RPMI8226 (cell line): Measurements from ENCODE around the gene KIAA0825.
A peak's percentile ranks its signal among the peaks of the same experiment; 100 is the strongest.
"Not testable (repeated sequence)": the region's sequence is repeated elsewhere in the genome, so short reads cannot be mapped to it uniquely, and the experiment has no call there.

Source experiments
- DNase-seq: peaks from one replicate; pipeline ENCODE4 v3.0.0-alpha.2; 2015

KIAA0825 gene

DNA sequence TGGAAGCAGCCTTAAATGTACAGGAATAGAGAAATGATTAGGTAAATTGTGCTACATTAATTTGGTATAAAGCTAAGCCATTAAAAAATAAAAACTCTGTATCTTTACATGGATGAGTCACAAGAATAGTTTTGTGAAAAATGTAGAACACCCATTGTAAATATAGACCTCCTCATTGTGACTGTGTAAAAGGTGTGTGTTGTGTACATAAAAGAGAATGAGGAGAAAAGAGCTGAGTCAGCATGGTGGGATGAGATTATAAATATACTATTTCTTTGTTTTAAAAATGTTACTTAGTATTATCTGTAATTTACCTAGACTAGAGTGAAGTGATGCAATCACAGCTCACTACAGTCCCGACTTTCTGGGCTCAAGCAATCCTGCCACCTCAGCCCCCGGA, 250.5 kb downstream of the KIAA0825 start:
- DNase-seq: no peak

DNA sequence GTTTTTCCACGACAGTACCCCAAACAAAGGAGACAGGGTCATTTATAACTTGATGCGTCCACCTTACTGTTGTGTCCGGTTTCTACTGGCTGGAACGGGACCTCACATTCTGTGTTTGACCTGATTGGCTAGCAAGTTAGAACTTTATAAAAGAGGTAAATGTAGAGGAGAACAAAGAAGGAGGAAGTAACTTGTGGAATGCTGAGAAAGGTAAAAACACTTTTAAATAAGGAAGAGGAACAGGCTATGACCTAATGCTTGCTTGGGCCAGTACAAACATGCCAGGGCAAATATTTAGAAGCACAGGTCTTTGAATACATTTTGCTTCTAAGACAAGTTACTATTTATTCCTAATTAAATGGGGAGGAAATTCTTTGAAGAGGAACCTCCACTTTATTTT, 251.6 kb downstream of the KIAA0825 start:
- no peak for DNase-seq

DNA sequence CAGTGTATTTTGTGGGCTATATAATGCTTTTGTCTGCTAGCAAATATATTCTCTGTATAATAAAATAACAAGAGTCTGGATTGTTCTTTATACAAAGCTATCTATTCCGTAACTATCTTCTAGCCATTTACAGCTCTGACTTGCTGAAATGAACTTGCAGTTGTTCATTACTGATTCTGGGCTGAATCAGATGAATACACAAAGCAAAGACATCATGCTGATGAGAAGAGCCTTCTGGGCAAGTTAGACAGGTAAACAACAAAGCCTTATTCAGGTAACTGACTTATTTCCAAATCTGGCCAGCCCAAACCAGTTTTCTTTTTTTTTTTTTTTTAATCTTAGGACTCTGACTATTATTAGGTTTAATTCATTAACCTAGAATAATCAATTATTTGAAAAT, 255.5 kb downstream of the KIAA0825 start:
- DNase-seq: no peak

DNA sequence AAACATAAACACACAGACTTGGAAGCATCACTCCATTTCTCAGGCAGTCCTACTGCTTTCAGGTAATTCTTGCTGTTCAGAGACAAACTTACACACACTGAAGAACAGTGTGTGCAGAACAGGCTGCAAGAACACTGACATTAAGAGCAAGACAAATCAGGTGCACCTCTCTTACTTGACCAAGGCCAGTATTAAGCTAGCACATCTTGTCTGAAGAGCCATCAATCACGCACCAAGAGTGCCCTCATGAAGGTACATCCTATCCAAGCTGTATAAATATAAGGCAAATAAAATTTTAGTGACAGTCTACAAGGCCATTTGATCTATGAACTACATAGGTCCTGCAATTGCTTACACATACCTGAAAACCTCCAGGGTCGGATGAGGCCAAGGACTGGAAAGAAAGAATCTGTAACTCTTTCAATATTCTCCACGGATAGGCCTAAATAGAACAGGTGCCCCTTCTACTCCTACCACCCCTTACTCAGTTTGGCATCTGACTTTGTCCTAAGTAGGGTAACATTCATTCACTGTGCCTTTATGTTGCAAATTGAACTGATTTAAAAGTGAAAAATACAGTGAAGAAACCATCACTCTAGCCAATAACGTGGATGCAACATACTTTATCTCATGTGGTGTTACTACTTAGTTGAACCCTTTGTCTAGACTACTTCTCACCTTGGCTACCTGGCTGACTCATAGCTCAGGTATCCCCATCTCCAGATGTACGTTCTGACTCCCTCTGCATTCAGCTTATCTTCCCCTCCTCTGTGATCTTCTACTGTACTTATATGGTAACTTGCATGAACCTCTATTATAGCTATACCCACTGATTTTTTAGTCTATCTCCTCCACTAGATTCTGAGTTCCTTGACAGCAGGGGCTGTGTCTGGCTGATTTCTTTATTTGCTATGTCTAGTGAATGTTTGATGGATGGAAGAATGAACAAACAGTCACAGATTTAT, 256.3 kb downstream of the KIAA0825 start:
- DNase-seq: no peak

DNA sequence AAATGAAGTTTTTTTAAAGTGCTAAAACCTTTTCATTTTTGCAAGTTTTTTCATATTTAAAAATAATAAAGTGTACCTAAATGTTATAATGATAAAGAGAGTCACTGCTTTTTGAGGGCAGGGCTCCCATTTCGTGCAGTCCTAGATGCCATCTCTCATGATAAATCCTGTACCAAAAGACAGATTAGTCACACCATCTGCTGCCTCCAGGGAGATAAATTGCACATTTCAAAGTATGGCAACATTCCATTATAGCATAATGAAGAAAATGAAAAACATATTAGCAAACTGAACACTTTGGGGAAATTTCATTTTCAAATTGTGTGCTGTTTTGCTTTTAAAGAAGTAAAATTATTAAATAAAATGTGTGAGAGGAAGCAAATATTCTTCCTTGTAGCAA, 257.2 kb downstream of the KIAA0825 start:
- DNase-seq: no peak

DNA sequence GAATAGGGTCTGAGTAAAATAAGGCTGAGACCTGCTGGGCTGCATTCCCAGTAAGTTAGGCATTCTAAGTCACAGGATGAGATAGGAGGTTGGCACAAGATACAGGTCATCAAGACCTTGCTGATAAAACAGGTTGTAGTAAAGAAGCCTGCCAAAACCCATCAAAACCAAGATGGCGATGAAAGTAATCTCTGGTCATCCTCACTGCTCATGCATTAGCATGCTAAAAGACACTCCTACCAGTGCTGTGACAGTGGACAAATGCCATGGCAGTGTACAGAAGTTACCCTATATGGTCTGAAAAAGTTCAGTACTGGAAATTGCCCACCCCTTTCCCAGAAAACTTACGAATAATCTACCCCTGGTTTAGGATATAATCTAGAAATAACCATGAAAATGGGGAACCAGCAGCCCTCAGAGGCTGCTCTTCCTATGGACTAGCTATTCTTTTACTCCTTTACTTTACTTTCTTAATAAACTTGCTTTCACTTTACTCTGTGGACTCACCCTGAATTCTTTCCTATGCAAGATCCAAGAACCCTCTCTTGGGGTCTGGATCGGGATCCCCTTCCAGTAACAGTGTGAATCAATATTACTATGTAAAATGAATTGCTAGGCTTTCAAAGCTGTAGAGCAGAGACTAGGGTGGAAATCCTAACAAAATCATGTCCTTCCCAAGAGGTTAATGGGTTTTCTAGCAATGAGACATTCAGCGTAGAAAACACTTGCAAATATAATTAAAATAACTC, 257.8 kb downstream of the KIAA0825 start:
- no peak for DNase-seq

DNA sequence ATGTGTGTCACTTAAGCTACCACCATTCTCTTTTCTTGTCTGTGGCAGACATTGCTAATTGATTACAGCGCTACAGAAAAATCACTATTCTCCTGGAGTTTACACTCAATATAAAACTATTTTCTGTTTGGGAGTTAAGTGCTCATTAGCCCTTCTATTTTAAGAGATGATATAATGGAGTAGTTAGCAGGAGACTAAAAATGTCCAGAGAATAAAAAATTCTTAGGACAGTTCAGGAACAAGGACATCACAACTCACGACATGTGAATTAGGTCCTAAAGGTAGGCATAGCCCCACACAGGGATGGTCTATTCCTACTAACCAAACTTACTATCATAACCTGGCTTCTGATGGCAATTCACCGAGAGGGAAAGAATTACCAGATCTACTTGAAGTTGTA, 258.5 kb downstream of the KIAA0825 start:
- no peak for DNase-seq

DNA sequence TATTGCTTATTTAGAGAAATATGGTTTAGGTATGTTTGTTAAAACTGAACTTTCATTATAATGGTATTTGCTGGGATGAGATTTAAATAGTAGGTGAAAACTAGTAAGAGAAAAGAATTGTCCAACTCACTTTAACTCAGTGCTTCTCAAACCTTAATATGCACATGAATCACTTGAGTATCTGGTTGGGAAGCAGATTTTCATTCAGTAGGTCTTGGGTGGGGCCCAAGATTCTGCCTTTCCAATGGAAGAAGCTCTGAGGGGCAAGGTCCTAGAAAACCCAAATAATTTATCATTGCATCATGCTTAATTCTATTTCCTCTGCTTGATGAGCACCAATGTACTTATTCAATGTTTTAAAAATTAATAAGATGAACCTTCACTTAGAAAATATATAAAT, 262.6 kb downstream of the KIAA0825 start:
- no peak for DNase-seq

DNA sequence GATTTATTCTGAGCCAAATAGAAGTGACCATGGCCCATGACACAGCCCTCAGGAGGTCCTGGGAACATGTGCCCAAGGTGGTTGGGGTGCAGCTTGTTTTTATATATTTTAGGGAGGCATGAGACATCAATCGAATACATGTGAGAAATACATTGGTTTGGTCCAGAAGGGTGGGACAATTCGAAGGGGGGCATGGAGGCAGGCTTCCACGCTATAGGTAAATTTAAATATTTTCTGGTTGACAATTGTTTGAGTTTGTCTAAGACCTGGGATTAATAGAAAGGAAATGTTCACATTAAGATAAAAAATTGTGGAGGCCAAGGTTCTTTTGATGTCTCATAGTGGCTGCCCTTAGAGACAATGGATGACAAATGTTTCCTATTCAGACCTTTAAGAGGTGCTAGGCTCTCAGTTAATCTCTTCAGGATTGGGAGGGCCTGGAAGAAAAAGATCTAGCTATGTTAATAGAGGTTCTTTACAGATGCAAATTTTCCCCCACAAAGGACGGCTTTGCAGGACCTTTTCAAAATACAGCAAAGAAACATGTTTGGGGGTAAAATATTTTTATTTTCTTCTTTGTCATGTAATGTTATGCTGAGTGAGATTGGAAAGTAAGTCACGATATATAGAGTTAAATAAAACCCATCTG, 263.4 kb downstream of the KIAA0825 start:
- not testable (repeated sequence) for DNase-seq

- DNase-seq: no peak
Measured at GRCh38 chr5:94353605-94354004, 264.8 kb downstream of the KIAA0825 start.

- peak; percentile 21 for DNase-seq
Measured at GRCh38 chr5:94347130-94347529, 271.3 kb downstream of the KIAA0825 start.

GRCh38 chr5:94345257-94345656, 273.1 kb downstream of the KIAA0825 start:
- no peak for DNase-seq

GRCh38 chr5:94337617-94338016, 280.8 kb downstream of the KIAA0825 start:
- DNase-seq: no peak

DNA sequence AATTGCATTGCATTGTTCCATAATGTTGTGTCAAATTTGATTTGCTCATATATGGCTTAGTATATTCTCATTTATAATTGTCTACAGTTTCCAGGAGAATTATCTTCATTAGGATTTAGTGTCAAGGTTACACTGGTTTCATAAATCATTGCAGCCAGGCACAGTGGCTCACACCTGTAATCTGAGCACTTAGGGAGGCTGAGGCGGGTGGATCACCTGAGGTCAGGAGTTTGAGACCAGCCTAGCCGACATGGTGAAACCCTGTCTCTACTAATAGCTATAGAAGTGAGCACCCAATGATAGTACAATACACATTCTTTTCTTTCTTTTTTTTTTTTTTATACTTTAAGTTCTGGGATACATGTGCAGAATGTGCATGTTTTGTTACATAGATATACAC, 282.5 kb downstream of the KIAA0825 start:
- no peak for DNase-seq

DNA sequence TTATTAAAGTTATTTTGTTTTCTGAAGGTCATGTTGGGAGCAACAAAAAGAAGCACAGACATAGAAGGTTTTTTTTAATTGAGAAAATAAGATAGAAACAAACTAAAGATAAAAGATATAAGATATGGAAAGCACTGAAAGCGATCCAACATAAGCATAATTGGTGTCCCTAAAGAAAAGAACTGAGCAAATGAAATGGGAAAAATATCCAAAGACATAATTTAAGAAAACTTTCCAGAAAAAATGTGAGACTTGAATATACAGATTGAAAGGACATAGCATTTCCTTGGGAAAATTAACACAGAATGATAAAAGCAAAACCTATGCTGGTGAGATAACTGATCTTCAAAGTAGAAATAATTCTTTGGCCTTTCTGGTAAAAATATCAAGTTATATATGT, 289.3 kb downstream of the KIAA0825 start:
- DNase-seq: no peak

- DNase-seq: peak; percentile 47
Measured at GRCh38 chr5:94326586-94326985, 291.8 kb downstream of the KIAA0825 start.

DNA sequence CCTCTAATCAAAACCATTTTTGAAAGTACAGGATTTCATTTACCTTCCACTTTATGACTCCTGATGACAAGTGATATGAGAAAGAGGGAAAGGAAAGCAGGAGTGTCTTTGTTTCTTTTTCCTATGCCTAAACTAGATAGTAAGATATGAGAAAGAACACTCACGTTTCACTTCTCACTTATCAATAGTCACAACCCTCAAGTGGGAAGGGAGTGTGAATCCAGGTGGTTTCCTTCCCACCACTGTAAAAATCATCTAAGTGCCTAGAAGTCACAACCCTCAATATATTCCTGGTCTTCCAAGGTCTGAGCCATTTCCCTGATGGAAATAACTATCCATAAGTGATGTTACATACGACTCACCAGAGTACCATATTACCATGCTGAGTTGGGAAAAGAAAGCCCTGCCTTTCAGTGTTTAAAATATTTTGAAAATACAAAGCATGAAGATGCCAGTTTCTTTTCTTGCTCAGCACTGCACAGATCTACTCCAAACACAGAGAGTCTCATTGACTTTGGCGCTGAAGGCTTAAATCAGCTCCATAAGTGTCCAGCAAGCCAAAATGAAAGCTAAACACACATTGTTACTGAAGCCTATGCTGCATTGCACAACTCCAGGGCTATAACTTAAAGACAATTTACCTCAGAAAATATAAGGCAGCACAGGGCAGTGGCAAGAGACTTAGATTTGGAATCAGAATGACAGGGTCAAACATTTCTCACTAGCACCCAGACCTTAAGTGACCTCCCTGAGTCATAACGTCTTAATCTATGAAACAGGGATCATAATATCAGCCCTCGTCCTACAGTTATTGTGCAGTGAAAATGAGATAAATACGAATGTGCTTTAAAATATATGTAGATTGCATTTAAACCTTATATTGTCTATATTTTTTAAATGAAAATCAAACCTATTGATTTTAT, 301.2 kb downstream of the KIAA0825 start:
- no peak for DNase-seq

GRCh38 chr5:94314460-94315131, 303.8 kb downstream of the KIAA0825 start:
- DNase-seq: no peak

GRCh38 chr5:94313696-94314095, 304.7 kb downstream of the KIAA0825 start:
- DNase-seq: no peak

DNA sequence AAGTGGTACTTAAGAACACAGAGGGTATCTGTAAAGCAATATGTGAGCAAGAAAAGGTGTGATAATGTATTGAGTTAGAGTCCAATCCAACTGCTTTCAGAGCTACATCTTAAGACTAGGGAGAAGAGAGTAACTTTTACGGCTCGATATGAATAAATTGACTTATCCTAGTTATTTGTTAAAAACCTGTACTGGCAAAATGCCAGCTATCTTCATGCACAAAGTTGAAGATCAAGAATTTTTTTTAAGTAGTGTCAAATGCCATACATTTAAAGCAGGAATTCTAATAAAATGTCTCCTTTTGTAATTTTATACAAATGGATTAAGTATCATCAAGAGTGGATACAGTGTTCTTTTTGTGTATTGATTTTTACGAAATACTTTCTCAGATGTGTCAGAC, 305.2 kb downstream of the KIAA0825 start:
- DNase-seq: no peak

GRCh38 chr5:94312298-94312697, 306.1 kb downstream of the KIAA0825 start:
- DNase-seq: no peak

GRCh38 chr5:94310833-94311232, 307.6 kb downstream of the KIAA0825 start:
- no peak for DNase-seq
